CD4-positive, alpha-beta T cell treated with Interleukin-15 for 1 hour (primary cell): ENCODE results near the gene ABCC12.

ENCODE experiments used
- DNase-seq: peaks from one replicate; pipeline ENCODE4 v3.0.0-alpha.2; 2020

Gene ABCC12

GRCh38 chr16:48131201-48131935, 24.4 kb downstream of the ABCC12 start:
- DNase-seq: no peak

GRCh38 chr16:48129926-48130325, 25.9 kb downstream of the ABCC12 start:
- DNase-seq: no peak

DNA sequence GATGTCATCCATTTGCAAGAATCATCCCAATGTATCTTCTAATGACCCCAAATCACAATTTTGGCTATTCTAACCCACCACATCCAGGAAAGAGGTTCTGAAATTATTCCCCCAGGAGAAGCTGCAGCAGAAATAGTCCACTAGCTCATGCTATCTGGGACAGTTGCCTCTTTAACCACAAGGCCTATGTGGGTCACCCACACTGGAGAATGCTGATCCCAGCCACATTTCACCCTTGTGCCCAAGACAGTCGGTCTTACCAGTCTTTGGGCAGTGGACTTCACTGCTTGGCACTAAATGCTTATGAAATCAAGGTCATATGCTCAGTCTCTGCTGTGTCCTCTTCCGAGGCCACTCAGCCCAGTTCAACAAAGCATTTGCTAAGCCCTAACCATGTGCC, 27.0 kb downstream of the ABCC12 start:
- DNase-seq: no peak

- no peak for DNase-seq
These were observed 28.8 kb downstream of the ABCC12 start for GRCh38 chr16:48126801-48127644.

DNA sequence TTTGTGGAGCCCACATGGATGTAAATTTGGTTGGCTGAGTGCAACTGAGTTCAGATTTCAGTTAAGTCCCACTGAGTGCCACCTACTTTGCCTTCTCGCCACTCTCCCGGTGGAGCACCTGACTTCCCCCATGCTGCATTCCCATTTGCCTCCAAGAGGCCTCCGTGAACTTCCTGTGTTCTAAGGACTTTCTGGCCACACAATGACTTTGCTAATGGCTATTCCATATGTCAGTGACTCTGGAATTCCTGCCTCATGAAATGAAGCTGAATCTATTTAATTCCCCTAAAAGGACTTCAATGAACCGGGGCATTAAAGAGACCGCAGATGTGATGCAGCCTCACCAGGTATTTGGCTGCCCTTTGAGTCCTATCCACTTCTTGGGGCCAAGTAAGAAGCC, 29.9 kb downstream of the ABCC12 start:
- DNase-seq: no peak

DNA sequence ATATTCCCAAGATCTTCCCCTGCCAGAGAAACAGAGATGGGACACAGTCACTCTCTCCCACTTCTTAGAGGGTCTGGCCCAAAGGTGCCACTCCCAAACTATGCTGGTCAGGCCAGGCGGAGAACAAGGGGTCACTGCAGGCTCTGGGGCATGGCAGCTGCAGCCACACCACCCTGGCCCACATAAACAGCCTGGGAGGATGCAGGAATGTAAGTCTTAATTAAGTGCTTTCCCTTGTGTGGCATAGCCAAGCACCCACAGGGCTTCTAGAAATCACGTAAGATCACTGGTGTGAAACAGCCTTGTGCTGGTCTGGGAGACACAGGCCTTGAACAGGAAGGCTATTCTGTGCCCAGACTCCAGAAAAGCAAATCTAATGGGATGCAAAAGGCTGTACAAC, 31.5 kb downstream of the ABCC12 start:
- no peak for DNase-seq

- no peak for DNase-seq
These were observed 32.5 kb downstream of the ABCC12 start for GRCh38 chr16:48123104-48123788.

DNA sequence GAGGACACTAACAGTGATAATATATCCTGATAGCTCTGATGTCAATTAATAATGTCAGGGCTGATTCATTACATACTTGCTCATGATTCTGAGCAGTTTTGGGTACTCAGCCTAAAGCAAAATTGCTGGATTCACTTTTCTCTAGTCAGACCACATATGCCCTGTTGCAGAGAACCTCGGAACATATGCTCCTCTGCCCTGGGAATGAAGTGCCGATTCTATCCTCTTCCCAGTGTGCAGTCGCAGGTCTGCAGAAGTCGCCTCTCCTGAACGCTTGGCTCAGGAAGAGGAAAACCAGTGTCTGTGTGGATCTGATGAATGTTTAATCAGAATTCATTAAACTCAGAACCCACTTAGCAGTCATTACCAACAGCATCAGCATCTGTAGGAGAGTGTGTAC, 34.5 kb downstream of the ABCC12 start:
- DNase-seq: no peak

DNA sequence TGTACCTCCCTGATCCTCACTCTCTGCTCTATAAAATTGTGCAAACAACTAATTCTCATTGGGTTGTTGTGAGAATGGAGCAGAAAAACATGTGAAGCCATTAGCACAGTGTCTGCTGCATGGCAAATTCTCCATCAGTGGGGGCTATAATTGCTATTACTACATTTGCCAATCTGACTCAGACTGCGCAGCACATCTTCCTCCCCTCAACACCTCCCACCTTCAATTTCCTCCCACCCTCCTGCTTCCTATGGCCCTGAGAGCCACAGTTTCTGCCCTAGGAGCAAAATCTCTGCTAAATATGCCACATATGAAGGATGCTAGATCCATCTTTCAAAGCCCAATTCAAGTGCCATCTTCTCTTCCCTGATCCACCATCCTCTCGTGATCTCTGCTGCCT, 37.0 kb downstream of the ABCC12 start:
- no peak for DNase-seq

DNA sequence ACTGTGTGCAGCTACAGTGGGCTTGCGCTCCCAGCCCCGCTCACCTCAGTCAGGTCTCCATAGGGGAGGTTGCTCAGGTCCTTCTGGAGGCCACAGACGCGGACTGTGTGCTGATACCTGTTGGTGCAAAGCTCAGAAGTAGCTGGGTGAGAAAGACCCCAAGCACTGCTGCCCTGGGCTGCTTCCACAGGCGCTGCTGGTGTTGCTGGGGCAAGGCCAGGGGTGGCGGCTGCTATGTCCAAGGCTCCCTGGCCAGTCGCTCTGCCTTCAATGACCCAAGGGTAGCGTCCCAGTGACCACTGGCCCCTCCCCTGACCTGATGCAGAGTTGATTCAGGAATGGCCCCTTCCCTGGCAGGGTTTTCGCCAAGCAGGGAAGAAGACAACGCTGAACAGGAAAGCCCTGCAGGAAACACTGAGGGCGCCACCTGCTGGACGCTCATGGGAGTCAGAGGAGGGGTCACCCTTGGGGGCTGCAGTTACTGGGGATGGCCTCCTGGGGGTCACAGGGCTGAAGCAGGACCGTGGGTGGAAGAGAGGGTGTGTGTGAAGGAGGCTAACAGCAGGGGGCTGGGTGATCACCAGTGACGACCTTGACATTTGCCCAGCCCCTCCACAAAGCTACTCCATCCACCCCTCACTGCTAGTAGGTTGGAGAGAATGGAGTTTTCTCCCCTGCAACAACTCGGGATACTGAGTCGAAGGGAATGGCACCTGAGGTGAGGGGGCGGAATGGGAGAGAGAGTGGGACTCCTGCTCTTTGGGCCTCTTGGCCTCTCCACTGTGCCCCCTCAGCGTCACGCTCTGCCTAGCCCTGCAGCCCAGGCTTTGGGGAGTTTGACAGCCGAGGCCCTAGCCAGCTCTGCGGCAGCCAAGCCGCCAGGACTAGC, 38.3 kb downstream of the ABCC12 start:
- DNase-seq: peak; percentile 30

DNA sequence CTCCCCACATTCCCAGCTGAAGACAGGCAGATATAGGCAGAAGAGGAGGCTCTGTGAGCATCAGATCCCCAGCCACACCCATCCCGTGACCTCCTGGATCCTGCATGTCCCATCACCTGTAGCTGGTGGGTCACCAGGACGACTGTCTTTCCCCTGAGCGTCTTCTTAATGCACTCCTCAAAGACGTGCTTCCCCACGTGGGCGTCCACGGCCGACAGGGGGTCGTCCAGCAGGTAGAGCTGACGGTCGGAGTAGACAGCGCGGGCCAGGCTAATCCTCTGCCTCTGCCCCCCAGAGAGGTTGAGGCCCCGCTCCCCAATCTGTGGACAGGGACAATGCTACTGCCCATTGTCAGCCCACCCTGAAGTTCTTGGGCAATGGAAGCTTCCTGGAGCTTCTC, 40.5 kb downstream of the ABCC12 start:
- DNase-seq: no peak

- no peak for DNase-seq
These were observed 41.4 kb downstream of the ABCC12 start for GRCh38 chr16:48114410-48114809.

DNA sequence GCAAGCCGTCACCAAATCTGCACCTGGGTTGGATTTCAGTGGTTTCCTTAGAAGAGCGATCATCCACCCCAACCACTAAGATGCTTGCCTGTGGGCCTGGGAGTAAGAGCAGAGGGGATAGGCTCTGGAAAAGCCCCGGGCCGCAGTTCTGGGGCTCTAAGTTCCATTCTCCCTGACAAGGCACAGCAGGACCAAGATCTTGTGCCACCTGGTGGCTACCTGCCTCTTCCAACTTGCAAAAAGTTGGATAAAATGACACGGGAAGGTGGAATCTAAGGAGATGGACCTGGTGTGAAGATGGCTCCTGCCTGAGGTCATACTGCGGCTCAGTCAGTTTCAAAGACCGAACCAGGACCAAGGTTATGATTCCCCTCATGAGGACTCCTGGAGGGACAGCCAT, 42.3 kb downstream of the ABCC12 start:
- DNase-seq: no peak

GRCh38 chr16:48113001-48113400, 42.8 kb downstream of the ABCC12 start:
- DNase-seq: no peak

GRCh38 chr16:48112600-48112999, 43.2 kb downstream of the ABCC12 start:
- DNase-seq: no peak

DNA sequence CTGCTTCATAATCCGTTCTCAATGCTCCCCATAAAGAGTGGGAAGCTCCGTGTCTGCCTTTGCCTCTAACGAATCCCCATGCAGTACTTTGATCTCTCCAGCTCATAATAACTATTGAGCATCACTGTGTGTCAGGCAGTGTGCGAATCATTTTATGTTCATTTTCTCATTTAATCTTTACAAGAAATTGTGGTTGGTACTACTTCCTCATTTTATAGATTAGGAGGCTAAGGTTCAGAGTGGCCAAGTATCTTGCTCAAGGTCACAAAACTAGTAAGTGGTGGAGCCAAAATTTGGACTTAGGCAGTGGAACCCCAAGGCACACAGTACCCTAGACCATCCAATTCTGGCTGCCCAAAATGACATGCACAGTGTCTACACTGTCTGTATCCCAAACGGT, 44.8 kb downstream of the ABCC12 start:
- DNase-seq: no peak

DNA sequence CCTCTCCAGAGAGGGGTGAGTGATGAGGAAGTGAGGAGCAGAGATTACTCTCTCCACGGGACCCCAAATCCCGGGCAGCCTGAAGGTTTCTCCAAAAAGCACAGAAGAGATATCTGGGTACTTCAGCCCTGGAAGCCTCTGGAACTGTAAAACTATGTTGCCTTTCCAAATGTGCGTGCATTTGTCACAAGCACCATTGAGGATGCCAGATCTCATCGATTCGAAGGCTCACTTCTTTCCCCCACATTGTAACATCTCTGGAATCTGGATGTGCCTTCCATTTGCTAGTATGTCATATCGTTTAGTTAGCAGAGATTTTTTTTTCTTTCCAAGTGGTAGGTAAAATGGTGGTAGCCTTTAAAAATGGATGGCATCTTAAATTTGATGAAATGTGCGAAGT, 45.8 kb downstream of the ABCC12 start:
- DNase-seq: no peak

DNA sequence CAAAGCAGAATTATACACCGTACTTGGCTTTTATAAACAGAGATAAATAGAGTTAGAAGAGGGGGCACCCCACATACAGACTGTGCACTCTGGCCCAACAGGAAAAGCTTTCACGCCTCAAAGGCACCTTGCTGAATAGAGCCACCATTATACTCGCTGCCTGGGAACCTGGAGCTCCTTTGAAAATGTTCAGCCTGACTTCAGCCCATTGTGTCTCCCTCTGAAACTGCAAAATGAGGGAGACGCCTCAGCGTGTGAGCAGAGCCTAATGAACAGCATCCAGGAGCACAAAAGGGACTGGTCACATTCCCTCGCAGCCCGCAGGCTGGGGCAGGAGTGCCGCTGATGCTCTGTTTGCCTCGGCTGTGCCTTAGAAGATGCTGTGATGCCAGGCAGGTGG, 46.3 kb downstream of the ABCC12 start:
- DNase-seq: no peak

GRCh38 chr16:48106446-48106845, 49.3 kb downstream of the ABCC12 start:
- no peak for DNase-seq
